IMR-90 (cell line): ENCODE data around the gene FRMD4B. TPM values are rescaled to one million over a fixed set of nuclear protein-coding genes. Genes with fewer than 3 reads are reported as not detected.

ENCODE experiments used
- ATAC-seq: fragments of 200-7000 bp; cut with Tn5 transposase; 2 replicates; pipeline ENCODE4 v1.9.1; 2020; ENCODE audit warnings: low read depth, mild to moderate bottlenecking, moderate library complexity
- BruUV-seq: library from RNA; stranded (reverse); fragments of 400-500 nt; replicated peaks from 2 replicates; lab custom pipeline; 2021; lab: Mats Ljungman, UMichigan
- CTCF ChIA-PET: fragments of 300-600 bp; formaldehyde crosslinking; extraction: SDS; loops from one replicate; lab custom pipeline; 2021; ENCODE audit warnings: antibody characterized with exemption; lab: Yijun Ruan, JAX
- POLR2A ChIA-PET: fragments of 300-600 bp; sonication (Branson Sonifier 250); formaldehyde crosslinking; loops from one replicate; lab custom pipeline; 2022; ENCODE audit warnings: antibody characterized with exemption; ENCODE audit not compliant: unreplicated experiment; lab: Charles Lee
- DNase-seq: peaks from one replicate; pipeline ENCODE4 v3.0.0; 2013
- H2AFZ ChIP-seq: replicated peaks from 2 replicates; pipeline ENCODE3; 2013; ENCODE audit warnings: low read length, mild to moderate bottlenecking; ENCODE audit not compliant: poor library complexity
- H2AK5ac ChIP-seq: 2 replicates; pipeline ENCODE4 v1.6.1; 2013; ENCODE audit warnings: low read depth, low read length, inconsistent platforms
- H2AK9ac ChIP-seq: replicated peaks from 2 replicates; pipeline ENCODE3; 2013; ENCODE audit warnings: mild to moderate bottlenecking, low read depth, low read length, moderate library complexity; ENCODE audit not compliant: poor library complexity
- H2BK120ac ChIP-seq: 2 replicates; pipeline ENCODE4 v1.6.1; 2013; ENCODE audit warnings: low read depth, low read length, inconsistent platforms
- H2BK15ac ChIP-seq: 3 replicates; pipeline ENCODE4 v1.6.1; 2013; ENCODE audit warnings: low read depth, low read length, inconsistent platforms
- H2BK20ac ChIP-seq: 2 replicates; pipeline ENCODE4 v1.6.1; 2013; ENCODE audit warnings: low read depth, mild to moderate bottlenecking, inconsistent platforms, low read length, moderate library complexity
- H2BK5ac ChIP-seq: 2 replicates; pipeline ENCODE4 v1.6.1; 2013; ENCODE audit warnings: mild to moderate bottlenecking, low read depth, low read length, inconsistent platforms; ENCODE audit not compliant: poor library complexity, severe bottlenecking
- H3K14ac ChIP-seq: replicated peaks from 2 replicates; pipeline ENCODE4 v1.6.1; 2013; ENCODE audit warnings: low read depth, low read length, inconsistent platforms
- H3K18ac ChIP-seq: 2 replicates; pipeline ENCODE4 v1.6.1; 2013; ENCODE audit warnings: low read depth, low read length, control low read depth
- H3K23ac ChIP-seq: 2 replicates; pipeline ENCODE4 v1.6.1; 2013; ENCODE audit warnings: low read depth, low read length, inconsistent platforms
- H3K27ac ChIP-seq: 2 replicates; pipeline ENCODE4 v1.5.1; 2013; ENCODE audit warnings: mild to moderate bottlenecking, control low read depth, low read length; ENCODE audit not compliant: insufficient read depth
- H3K27me3 ChIP-seq: 2 replicates; pipeline ENCODE4 v1.6.1; 2013; ENCODE audit warnings: low read length; ENCODE audit not compliant: control insufficient read depth, insufficient read depth
- H3K36me3 ChIP-seq: 2 replicates; pipeline ENCODE4 v1.6.1; 2013; ENCODE audit warnings: low read length, mixed read lengths; ENCODE audit not compliant: control insufficient read depth, insufficient read depth
- H3K4ac ChIP-seq: 2 replicates; pipeline ENCODE4 v1.6.1; 2013; ENCODE audit warnings: low read depth, low read length, inconsistent platforms
- H3K4me1 ChIP-seq: 2 replicates; pipeline ENCODE4 v1.6.1; 2013; ENCODE audit warnings: low read length, mixed read lengths; ENCODE audit not compliant: control insufficient read depth, insufficient read depth
- H3K4me2 ChIP-seq: 2 replicates; pipeline ENCODE4 v1.6.1; 2013; ENCODE audit warnings: low read depth, mild to moderate bottlenecking, control low read depth, low read length, moderate library complexity
- H3K4me3 ChIP-seq: 2 replicates; pipeline ENCODE4 v1.5.1; 2013; ENCODE audit warnings: low read depth, mild to moderate bottlenecking, control low read depth, low read length, moderate library complexity; ENCODE audit not compliant: insufficient read depth
- H3K56ac ChIP-seq: 2 replicates; pipeline ENCODE4 v1.6.1; 2013; ENCODE audit warnings: low read length, inconsistent platforms; ENCODE audit not compliant: insufficient read depth; ENCODE audit errors: extremely low read depth
- H3K79me1 ChIP-seq, 2 experiments: 2 replicates each; pipeline ENCODE4 v1.6.1; 2013; ENCODE audit warnings: low read length in 2 of 2, inconsistent platforms in 1 of 2, low read depth in 1 of 2
- H3K9ac ChIP-seq: 2 replicates; pipeline ENCODE4 v1.6.1; 2013; ENCODE audit warnings: low read depth, low read length, control low read depth
- H3K9me1 ChIP-seq: 2 replicates; pipeline ENCODE4 v1.6.1; 2013; ENCODE audit warnings: low read length, inconsistent platforms; ENCODE audit not compliant: insufficient read depth
- H3K9me3 ChIP-seq: 2 replicates; pipeline ENCODE4 v1.6.1; 2013; ENCODE audit warnings: low read length; ENCODE audit not compliant: control insufficient read depth, insufficient read depth
- H4K20me1 ChIP-seq: 2 replicates; pipeline ENCODE4 v1.6.1; 2013; ENCODE audit warnings: low read length, inconsistent platforms; ENCODE audit not compliant: insufficient read depth
- H4K5ac ChIP-seq: 2 replicates; pipeline ENCODE4 v1.6.1; 2013; ENCODE audit warnings: mild to moderate bottlenecking, low read depth, low read length, control low read depth
- H4K8ac ChIP-seq, 2 experiments: 2 replicates each; pipeline ENCODE4 v1.6.1; 2013; ENCODE audit warnings: low read depth in 2 of 2, low read length in 2 of 2, control low read depth in 1 of 2, inconsistent platforms in 1 of 2
- H4K91ac ChIP-seq: 2 replicates; pipeline ENCODE4 v1.6.1; 2013; ENCODE audit warnings: low read depth, low read length, inconsistent platforms; ENCODE audit not compliant: insufficient read depth
- BHLHE40 ChIP-seq: fragments of 150-350 bp; IDR thresholded peaks from 2 replicates; pipeline ENCODE4 v1.6.1; 2016; ENCODE audit warnings: mild to moderate bottlenecking, low read depth, low read length
- MAFK ChIP-seq: IDR thresholded peaks from 2 replicates; pipeline ENCODE4 v1.6.1; 2012; ENCODE audit warnings: low read depth, low read length, improper control_type of control experiment
- WGBS, 2 experiments: methylation state at CpG; one replicate each; pipeline versions ENCODE4 v1.1.5 to v1.1.7; 2013; ENCODE audit warnings: missing lambda C conversion rate in 2 of 2; ENCODE audit not compliant: insufficient read length in 1 of 2; ENCODE audit errors: extremely low coverage in 2 of 2; 5-methylcytosine and 5-hydroxymethylcytosine counted together
- dilution Hi-C: fragments of 300-500 bp; cut with HindIII; formaldehyde crosslinking; loops from one replicate; pipeline ENCODE4 v1.14.3; 2018; ENCODE audit warnings: low sequenced_read_pairs; ENCODE audit not compliant: unreplicated experiment
- in situ Hi-C: fragments of 300-500 bp; cut with MboI; formaldehyde crosslinking; loops from 3 replicates; pipeline ENCODE4 v1.14.3; 2019; ENCODE audit warnings: low sequenced_read_pairs, inconsistent platforms, mixed read lengths
- intact Hi-C: fragments of 100-400 bp; cut with micrococcal nuclease; formaldehyde crosslinking; loops from 2 replicates; pipeline ENCODE4 v1.10.0; 2022
- polyA plus RNA-seq, 3 experiments: library from polyadenylated mRNA; depleted of rRNA; stranded (reverse); fragments of >200 nt; gene quantifications; 2 replicates each; pipeline ENCODE4 v1.2.3, GENCODE V29; 2012; ENCODE audit warnings: low replicate concordance in 1 of 3
- total RNA-seq: library from RNA; depleted of rRNA; stranded (reverse); fragments of >200 nt; gene quantifications from 2 replicates; pipeline ENCODE4 v1.2.3, GENCODE V29; 2012
- TF ChIP-seq, protein P1 (sequence below): conservative IDR thresholded peaks from 2 replicates; pipeline ENCODE4 v1.5.1; 2012; ENCODE audit warnings: mild to moderate bottlenecking, low read depth, low read length, improper control_type of control experiment

The FRMD4B gene
- total and polyA plus RNA-seq, 2 of the 4 experiments (the other 2 are of a cell fraction): 0.14 to 0.36 TPM

DNA sequence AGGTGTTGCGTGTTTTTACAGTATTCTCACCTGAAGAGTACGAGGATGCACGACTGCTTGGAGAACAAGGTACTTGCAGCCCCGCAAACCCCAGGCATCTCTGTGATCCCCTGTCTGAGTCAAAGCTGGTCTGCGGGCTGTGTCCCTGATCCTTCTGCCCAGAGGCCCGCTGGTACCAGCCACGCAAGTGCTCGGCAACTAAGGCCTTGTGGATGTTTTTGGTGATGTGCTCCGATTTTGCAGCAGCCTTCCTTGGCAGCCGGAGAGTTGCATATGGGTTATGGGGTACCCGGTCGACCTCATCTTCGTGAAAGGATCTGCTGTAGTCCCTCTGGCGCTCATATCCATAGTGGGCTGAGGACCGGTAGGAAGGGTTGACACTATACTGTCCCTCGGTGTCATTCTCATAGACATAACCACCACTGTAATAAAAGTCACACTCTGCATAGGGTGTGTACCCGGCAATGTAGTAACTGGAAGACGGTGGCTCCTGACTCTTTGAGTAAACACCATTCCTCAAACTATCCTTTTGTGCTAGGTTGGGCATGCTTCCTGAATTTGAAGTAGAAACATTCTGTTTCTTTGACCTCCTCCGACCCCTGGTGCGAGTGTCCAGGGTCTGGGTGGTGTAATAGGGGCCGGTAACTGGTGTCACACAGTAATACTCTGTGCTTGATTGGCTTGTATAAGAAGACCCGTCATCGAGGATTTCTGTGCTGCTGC, 204.9 kb downstream of the FRMD4B start:
- no peak overlapping the region for H3K4me3 ChIP-seq
- intact Hi-C loops (no loop called here), dilution Hi-C loops (no loop called here), in situ Hi-C loops (no loop called here)
- BruUV-seq: no TSS peak
- H3K9me3 ChIP-seq: no peaks in the 10 kb centered on the region
- no peak overlapping the region for H4K5ac ChIP-seq
- H3K4me1 ChIP-seq: peaks cover 4% of the 10 kb centered on the region
- no peak overlapping the region for H3K4ac ChIP-seq
- no peak overlapping the region for H2BK5ac ChIP-seq
- H2BK20ac ChIP-seq: peak overlapping the region; percentile 36; the same call in 1 of the 2 replicates
- no peak overlapping the region for H4K91ac ChIP-seq
- no peak overlapping the region for H3K18ac ChIP-seq
- TF ChIP-seq, protein P1, sequence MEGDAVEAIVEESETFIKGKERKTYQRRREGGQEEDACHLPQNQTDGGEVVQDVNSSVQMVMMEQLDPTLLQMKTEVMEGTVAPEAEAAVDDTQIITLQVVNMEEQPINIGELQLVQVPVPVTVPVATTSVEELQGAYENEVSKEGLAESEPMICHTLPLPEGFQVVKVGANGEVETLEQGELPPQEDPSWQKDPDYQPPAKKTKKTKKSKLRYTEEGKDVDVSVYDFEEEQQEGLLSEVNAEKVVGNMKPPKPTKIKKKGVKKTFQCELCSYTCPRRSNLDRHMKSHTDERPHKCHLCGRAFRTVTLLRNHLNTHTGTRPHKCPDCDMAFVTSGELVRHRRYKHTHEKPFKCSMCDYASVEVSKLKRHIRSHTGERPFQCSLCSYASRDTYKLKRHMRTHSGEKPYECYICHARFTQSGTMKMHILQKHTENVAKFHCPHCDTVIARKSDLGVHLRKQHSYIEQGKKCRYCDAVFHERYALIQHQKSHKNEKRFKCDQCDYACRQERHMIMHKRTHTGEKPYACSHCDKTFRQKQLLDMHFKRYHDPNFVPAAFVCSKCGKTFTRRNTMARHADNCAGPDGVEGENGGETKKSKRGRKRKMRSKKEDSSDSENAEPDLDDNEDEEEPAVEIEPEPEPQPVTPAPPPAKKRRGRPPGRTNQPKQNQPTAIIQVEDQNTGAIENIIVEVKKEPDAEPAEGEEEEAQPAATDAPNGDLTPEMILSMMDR: no peak
- TF ChIP-seq BHLHE40 (no peak), MAFK (no peak)
- H3K9me1 ChIP-seq: no peaks in the 10 kb centered on the region
- no peak overlapping the region for H2AFZ ChIP-seq
- H3K56ac ChIP-seq: no peak overlapping the region
- no peak overlapping the region for H2AK9ac ChIP-seq
- H3K27me3 ChIP-seq: no peaks in the 10 kb centered on the region
- no peak overlapping the region for H2BK15ac ChIP-seq
- no peaks in the 10 kb centered on the region for H3K79me1 ChIP-seq
- H4K8ac ChIP-seq: no peak overlapping the region
- no peak overlapping the region for H3K27ac ChIP-seq
- H3K4me2 ChIP-seq: no peak overlapping the region
- no peak overlapping the region for H3K9ac ChIP-seq
- H3K14ac ChIP-seq: no peak overlapping the region
- no peak overlapping the region for H2AK5ac ChIP-seq
- ChIA-PET CTCF (interaction anchor here (1.3 to 1.8 kb wide), 2 partner anchors 20 to 58 kb away, joined by 3 to 6 read pairs; no protein-coding TSS in a partner anchor), POLR2A (no interaction called here)
- DNase-seq: no peak
- H2BK120ac ChIP-seq: peak overlapping the region; percentile 17; the same call in 1 of the 2 replicates
- no peak for ATAC-seq
- H3K36me3 ChIP-seq: no peaks in the 10 kb centered on the region
- 81% methylated on average over 6 of the region's 23 CpGs; no CpG with 5 or more reads in 1 of the 2 experiments for WGBS, 2 experiments
- H4K20me1 ChIP-seq: no peaks in the 10 kb centered on the region
- H3K23ac ChIP-seq: no peak overlapping the region
